Measurements from ENCODE around the gene CDT1.

DNA sequence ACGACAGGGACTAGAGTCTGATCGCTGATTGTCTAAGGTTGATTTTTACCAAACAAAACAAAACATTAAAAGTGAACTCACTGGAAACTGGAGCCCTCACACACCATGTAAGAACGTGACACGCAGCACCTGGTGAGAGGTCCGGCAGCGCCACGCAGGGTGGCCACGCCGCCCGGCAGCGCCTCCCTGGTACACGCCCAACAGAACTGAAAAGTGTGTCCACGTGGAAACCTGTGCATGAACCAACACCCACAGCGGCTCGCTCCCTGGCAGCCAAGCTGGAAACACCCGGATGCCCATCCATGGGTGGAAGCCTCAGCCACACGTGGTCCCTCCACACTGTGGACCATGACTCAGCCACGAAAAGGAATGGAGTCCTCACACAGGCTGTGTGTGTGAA lies 44.1 kb downstream of the CDT1 start:
- TF ChIP-seq, protein P1, sequence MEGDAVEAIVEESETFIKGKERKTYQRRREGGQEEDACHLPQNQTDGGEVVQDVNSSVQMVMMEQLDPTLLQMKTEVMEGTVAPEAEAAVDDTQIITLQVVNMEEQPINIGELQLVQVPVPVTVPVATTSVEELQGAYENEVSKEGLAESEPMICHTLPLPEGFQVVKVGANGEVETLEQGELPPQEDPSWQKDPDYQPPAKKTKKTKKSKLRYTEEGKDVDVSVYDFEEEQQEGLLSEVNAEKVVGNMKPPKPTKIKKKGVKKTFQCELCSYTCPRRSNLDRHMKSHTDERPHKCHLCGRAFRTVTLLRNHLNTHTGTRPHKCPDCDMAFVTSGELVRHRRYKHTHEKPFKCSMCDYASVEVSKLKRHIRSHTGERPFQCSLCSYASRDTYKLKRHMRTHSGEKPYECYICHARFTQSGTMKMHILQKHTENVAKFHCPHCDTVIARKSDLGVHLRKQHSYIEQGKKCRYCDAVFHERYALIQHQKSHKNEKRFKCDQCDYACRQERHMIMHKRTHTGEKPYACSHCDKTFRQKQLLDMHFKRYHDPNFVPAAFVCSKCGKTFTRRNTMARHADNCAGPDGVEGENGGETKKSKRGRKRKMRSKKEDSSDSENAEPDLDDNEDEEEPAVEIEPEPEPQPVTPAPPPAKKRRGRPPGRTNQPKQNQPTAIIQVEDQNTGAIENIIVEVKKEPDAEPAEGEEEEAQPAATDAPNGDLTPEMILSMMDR (IDR thresholded peaks at IDR 0.05) = no peak
- no peak for TF ChIP-seq POLR2A (IDR thresholded peaks at IDR 0.05)

Measured in thyroid gland (tissue), 4 donors.